Gastroesophageal sphincter (tissue), 4 donors: ENCODE measurements around the gene PYCR2. TPM values are rescaled to one million over a fixed set of nuclear protein-coding genes. Genes with fewer than 3 reads are reported as not detected.
"Not testable (repeated sequence)": the region's sequence is repeated elsewhere in the genome, so short reads cannot be mapped to it uniquely, and the experiment has no call there.

Source experiments
- ATAC-seq: fragments of 150-250 bp; one replicate; pipeline ENCODE4 v1.9.1; 2016; ENCODE audit warnings: mild to moderate bottlenecking, moderate library complexity
- H3K27ac ChIP-seq, 4 donors: fragments of 200-600 bp; sonication (generic) in 3 of 4; 1 replicate in 3 of 4; 2 replicates in 1 of 4; pipeline ENCODE4 v1.5.1; 2016 to 2019
- H3K27me3 ChIP-seq: fragments of 200-600 bp; sonication (generic); one replicate; pipeline ENCODE4 v1.5.1; 2019
- H3K36me3 ChIP-seq, 2 donors: fragments of 200-600 bp; sonication (generic); one replicate each; pipeline ENCODE4 v1.5.1; 2019; ENCODE audit warnings: control low read depth in 1 of 2
- H3K4me1 ChIP-seq, 3 donors: fragments of 200-600 bp; sonication (generic); 1 replicate in 2 of 3; 2 replicates in 1 of 3; pipeline ENCODE4 v1.5.1; 2016 to 2019; ENCODE audit warnings: control low read depth in 2 of 3
- H3K4me3 ChIP-seq, 2 donors: fragments of 200-600 bp; sonication (generic); one replicate each; pipeline ENCODE4 v1.5.1; 2019; ENCODE audit warnings: mild to moderate bottlenecking in 1 of 2, moderate library complexity in 1 of 2
- H3K9me3 ChIP-seq, 3 donors: fragments of 200-600 bp; sonication (generic); one replicate each; pipeline ENCODE4 v1.5.1; 2017 to 2019; ENCODE audit warnings: control low read depth in 2 of 3
- CTCF ChIP-seq, 4 experiments: fragments of 200-600 bp in 2 of 4; fragments of 450-650 bp in 2 of 4; sonication (generic) in 1 of 4; IDR thresholded peaks; one replicate each; pipeline ENCODE4 v1.5.1; 2017 to 2019; ENCODE audit warnings: antibody characterized with exemption in 4 of 4, mild to moderate bottlenecking in 2 of 4, moderate library complexity in 2 of 4
- EP300 ChIP-seq: sonication (generic); formaldehyde crosslinking; IDR thresholded peaks from one replicate; pipeline ENCODE4 v1.6.1; 2017; ENCODE audit warnings: antibody characterized with exemption, mild to moderate bottlenecking
- POLR2A ChIP-seq, 2 donors: fragments of 450-650 bp; IDR thresholded peaks; one replicate each; pipeline ENCODE4 v1.6.1; 2017; ENCODE audit warnings: antibody characterized with exemption in 2 of 2, mild to moderate bottlenecking in 2 of 2, moderate library complexity in 1 of 2
- POLR2AphosphoS5 ChIP-seq: sonication (generic); formaldehyde crosslinking; IDR thresholded peaks from one replicate; pipeline ENCODE4 v1.6.1; 2017; ENCODE audit warnings: antibody characterized with exemption
- WGBS, 2 donors: methylation state at CpG; one replicate each; pipeline ENCODE4 v1.1.5; 2018; ENCODE audit warnings: low coverage in 1 of 2; 5-methylcytosine and 5-hydroxymethylcytosine counted together
- total RNA-seq, 4 donors: library from RNA; depleted of rRNA; stranded (reverse); fragments of >200 nt; gene quantifications; one replicate each; pipeline ENCODE4 v1.1.0, GENCODE V29; 2016

Gene PYCR2
- total RNA-seq = 10 to 100 TPM; 43.6 to 65.5 (median 50.6) TPM

GRCh38 chr1:225923692-225924555, at the start of gene PYCR2:
PYCR2 (minus strand) TSS chr1:225924250; CDS start chr1:225924110, 140 bp downstream.
- Histone ChIP-seq H3K4me1 (peaks cover 0 to 50% (median 23%) of the 10 kb centered on the region in 3 donors), H3K36me3 (peaks cover 0 to 32% of the 10 kb centered on the region in 2 donors), H3K4me3 (peak within 1 kb of the TSS; percentile 95 to 98), H3K27me3 (no peaks in the 10 kb centered on the region), H3K9me3 (no peaks in the 10 kb centered on the region), H3K27ac (peak within 1 kb of the TSS; percentile 92 to 97 (median 96))
- 0% methylated on average over 10 to 16 of the region's 80 CpGs for WGBS, 2 donors
- peak; percentile 99 for ATAC-seq
- TF ChIP-seq CTCF (IDR thresholded peaks at IDR 0.05) (peak in 1 of 4 experiments; percentile 10), POLR2A (IDR thresholded peaks at IDR 0.05) (peak; percentile 74 to 78), EP300 (no peak), POLR2AphosphoS5 (peak; percentile 92)

- no peaks in the 10 kb centered on the region for H3K27me3 ChIP-seq
- peaks cover 0 to 15% of the 10 kb centered on the region in 2 donors for H3K36me3 ChIP-seq
- H3K9me3 ChIP-seq = no peaks in the 10 kb centered on the region
- H3K4me1 ChIP-seq = peaks cover 0 to 3% (median 0%) of the 10 kb centered on the region in 3 donors
- TF ChIP-seq EP300 = no peak
- TF ChIP-seq POLR2A (IDR thresholded peaks at IDR 0.05) = no peak
- TF ChIP-seq CTCF (IDR thresholded peaks at IDR 0.05) = no peak
- no peak for TF ChIP-seq POLR2AphosphoS5
- H3K4me3 ChIP-seq = no peak overlapping the region
- no peak for ATAC-seq
- no peak overlapping the region for H3K27ac ChIP-seq
- WGBS, 2 donors = 58 to 69% methylated on average over 3 to 5 of the region's 5 CpGs
These were observed 49.1 kb upstream of the PYCR2 start for GRCh38 chr1:225973158-225973557.

- no peak for ATAC-seq
- TF ChIP-seq POLR2AphosphoS5 = no peak
These were observed 48.5 kb upstream of the PYCR2 start for GRCh38 chr1:225972344-225973152.

DNA sequence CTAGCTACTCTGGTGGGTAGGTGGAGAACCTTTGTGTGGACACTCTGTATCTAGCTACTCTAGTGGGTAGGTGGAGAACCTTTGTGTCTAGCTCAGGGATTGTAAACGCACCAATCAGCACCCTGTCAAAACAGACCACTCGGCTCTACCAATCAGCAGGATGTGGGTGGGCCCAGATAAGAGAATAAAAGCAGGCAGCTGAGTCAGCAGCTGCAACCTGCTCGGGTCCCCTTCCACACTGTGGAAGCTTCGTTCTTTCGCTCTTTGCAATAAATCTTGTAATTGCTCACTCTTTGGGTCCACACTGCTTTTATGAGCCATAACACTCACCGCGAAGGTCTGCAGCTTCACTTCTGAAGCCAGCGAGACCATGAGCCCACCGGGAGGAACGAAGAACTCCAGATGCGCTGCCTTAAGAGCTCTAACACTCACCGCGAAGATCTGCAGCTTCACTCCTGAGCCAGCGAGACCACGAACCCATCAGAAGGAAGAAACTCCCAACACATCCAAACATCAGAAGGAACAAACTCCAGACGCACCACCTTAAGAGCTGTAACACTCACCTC, 46.6 kb upstream of the PYCR2 start:
- H3K4me3 ChIP-seq, H3K27ac ChIP-seq, H3K4me1 ChIP-seq, H3K36me3 ChIP-seq, H3K27me3 ChIP-seq, ATAC-seq, H3K9me3 ChIP-seq: not testable (repeated sequence)
- WGBS, 2 donors = 63% methylated on average over 4 of the region's 16 CpGs; no CpG with 5 or more reads in 1 of the 2 donors

More at GRCh38 chr1:225972344-225973152, 48.5 kb upstream of the PYCR2 start:
- Histone ChIP-seq H3K9me3 (no peaks in the 10 kb centered on the region), H3K36me3 (peaks cover 0 to 8% of the 10 kb centered on the region in 2 donors), H3K4me1 (peaks cover 0 to 3% (median 0%) of the 10 kb centered on the region in 3 donors), H3K4me3 (no peak overlapping the region), H3K27ac (no peak overlapping the region), H3K27me3 (no peaks in the 10 kb centered on the region)
- WGBS, 2 donors = 98 to 100% methylated on average over 3 to 14 of the region's 15 CpGs

DNA sequence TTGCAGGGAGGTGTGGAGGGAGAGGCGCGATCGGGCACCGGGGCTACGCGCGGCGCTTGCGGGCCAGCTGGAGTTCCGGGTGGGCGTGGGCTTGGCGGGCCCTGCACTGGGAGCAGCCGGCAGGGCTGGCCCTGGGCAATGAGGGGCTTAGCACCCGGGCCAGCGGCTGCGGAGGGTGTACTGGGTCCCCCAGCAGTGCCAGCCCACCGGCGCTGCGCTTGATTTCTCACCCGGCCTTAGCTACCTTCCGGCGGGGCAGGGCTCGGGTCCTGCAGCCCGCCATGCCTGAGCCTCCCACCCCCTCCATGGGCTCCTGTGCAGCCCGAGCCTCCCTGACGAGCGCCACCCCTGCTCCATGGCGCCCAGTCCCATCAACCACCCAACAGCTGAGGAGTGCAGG, 45.7 kb upstream of the PYCR2 start:
- H3K4me1 ChIP-seq, ATAC-seq, H3K4me3 ChIP-seq, H3K27me3 ChIP-seq, H3K36me3 ChIP-seq, H3K27ac ChIP-seq, H3K9me3 ChIP-seq: not testable (repeated sequence)
- no CpG with 5 or more reads among the region's 28 CpGs for WGBS, 2 donors

DNA sequence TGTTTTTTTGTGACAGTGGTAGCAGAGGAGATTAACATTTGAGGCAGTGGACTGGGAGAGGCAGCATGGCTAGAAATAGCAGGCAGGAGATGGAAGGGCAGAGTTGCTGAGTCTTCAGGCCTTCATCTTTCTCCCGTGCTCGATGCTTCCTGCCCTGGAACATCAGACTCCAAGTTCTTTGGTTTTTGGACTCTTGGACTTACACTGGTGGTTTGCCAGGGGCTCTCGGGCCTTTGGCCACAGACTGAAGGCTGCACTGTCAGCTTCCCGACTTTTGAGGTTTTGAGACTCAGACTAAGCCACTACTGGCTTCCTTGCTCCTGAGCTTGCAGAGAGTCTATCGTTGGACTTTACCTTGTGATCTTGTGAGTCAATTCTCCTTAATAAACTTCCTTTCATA, 41.2 kb upstream of the PYCR2 start:
- H3K4me3 ChIP-seq = no peak overlapping the region
- H3K9me3 ChIP-seq = no peaks in the 10 kb centered on the region
- no peak for ATAC-seq
- H3K4me1 ChIP-seq = peaks cover 0 to 3% (median 0%) of the 10 kb centered on the region in 3 donors
- WGBS, 2 donors = 60 to 65% methylated on average over 4 to 5 of the region's 5 CpGs
- TF ChIP-seq POLR2AphosphoS5 = no peak
- TF ChIP-seq EP300 = no peak
- TF ChIP-seq CTCF (IDR thresholded peaks at IDR 0.05) = no peak
- TF ChIP-seq POLR2A (IDR thresholded peaks at IDR 0.05) = no peak
- no peaks in the 10 kb centered on the region for H3K36me3 ChIP-seq
- H3K27me3 ChIP-seq = peaks cover 20% of the 10 kb centered on the region
- H3K27ac ChIP-seq = no peak overlapping the region
